HepG2 (cell line): Measurements from ENCODE around the gene BANP. TPM values are rescaled to one million over a fixed set of nuclear protein-coding genes. Genes with fewer than 3 reads are reported as not detected.

Experiments
- ATF7 ChIP-seq, 2 experiments: fragments of 450-650 bp in 1 of 2; sonication (generic) in 1 of 2; formaldehyde crosslinking in 1 of 2; IDR thresholded peaks; 2 replicates each; pipeline versions ENCODE4 v1.4.0 to v1.6.1; 2016 to 2020; ENCODE audit warnings: antibody characterized with exemption in 1 of 2, mild to moderate bottlenecking in 1 of 2, missing genetic modification reagents in 1 of 2
- CAMTA2 ChIP-seq: sonication (generic); formaldehyde crosslinking; IDR thresholded peaks from 2 replicates; pipeline ENCODE4 v1.4.0; 2020; ENCODE audit warnings: mild to moderate bottlenecking, missing genetic modification reagents, borderline replicate concordance
- CBX5 ChIP-seq: sonication (generic); formaldehyde crosslinking; IDR thresholded peaks from 2 replicates; pipeline ENCODE4 v1.4.0; 2020; ENCODE audit warnings: missing genetic modification reagents, borderline replicate concordance
- CHCHD3 ChIP-seq: sonication (generic); formaldehyde crosslinking; IDR thresholded peaks from 2 replicates; pipeline ENCODE4 v1.8.0; 2022; ENCODE audit warnings: mild to moderate bottlenecking, missing genetic modification reagents, moderate library complexity
- FOXJ3 ChIP-seq: sonication (generic); formaldehyde crosslinking; IDR thresholded peaks from 2 replicates; pipeline ENCODE4 v1.4.0; 2020; ENCODE audit warnings: missing genetic modification reagents, mild to moderate bottlenecking, borderline replicate concordance
- GLI4 ChIP-seq: sonication (generic); formaldehyde crosslinking; IDR thresholded peaks from 2 replicates; pipeline ENCODE4 v1.5.1; 2020; ENCODE audit warnings: missing genetic modification reagents, mild to moderate bottlenecking, moderate library complexity, borderline replicate concordance
- HDAC6 ChIP-seq: fragments of 200-600 bp; sonication (generic); IDR thresholded peaks from 2 replicates; pipeline ENCODE4 v1.7.0; 2017; ENCODE audit warnings: mild to moderate bottlenecking, antibody characterized with exemption, low read length, low read depth
- ISL2 ChIP-seq: sonication (generic); formaldehyde crosslinking; IDR thresholded peaks from 2 replicates; pipeline ENCODE4 v1.5.0; 2020; ENCODE audit warnings: missing genetic modification reagents
- KAT8 ChIP-seq: IDR thresholded peaks from 2 replicates; pipeline ENCODE4 v1.6.1; 2016; ENCODE audit warnings: missing genetic modification reagents, missing compliant biosample characterization
- MATR3 ChIP-seq: sonication (generic); formaldehyde crosslinking; IDR thresholded peaks from 2 replicates; pipeline ENCODE4 v1.4.0; 2020; ENCODE audit warnings: missing genetic modification reagents
- MLLT10 ChIP-seq: sonication (generic); formaldehyde crosslinking; IDR thresholded peaks from 2 replicates; pipeline ENCODE4 v1.4.0; 2020; ENCODE audit warnings: missing genetic modification reagents
- PHF21A ChIP-seq: sonication (generic); formaldehyde crosslinking; IDR thresholded peaks from 2 replicates; pipeline ENCODE4 v1.5.0; 2020; ENCODE audit warnings: mild to moderate bottlenecking, missing genetic modification reagents
- RFX5 ChIP-seq: IDR thresholded peaks from 2 replicates; pipeline ENCODE4 v1.6.1; 2011; ENCODE audit warnings: low read depth, low read length, improper control_type of control experiment
- TGIF2 ChIP-seq: IDR thresholded peaks from 2 replicates; pipeline ENCODE4 v1.6.1; 2016; ENCODE audit warnings: control low read depth, missing compliant biosample characterization
- ZNF33B ChIP-seq: sonication (generic); formaldehyde crosslinking; IDR thresholded peaks from 2 replicates; pipeline ENCODE4 v1.5.1; 2020; ENCODE audit warnings: mild to moderate bottlenecking, missing genetic modification reagents
- ZNF432 ChIP-seq: sonication (generic); formaldehyde crosslinking; IDR thresholded peaks from 2 replicates; pipeline ENCODE4 v1.5.0; 2020; ENCODE audit warnings: missing genetic modification reagents, mild to moderate bottlenecking, borderline replicate concordance
- ZNF652 ChIP-seq: IDR thresholded peaks from 2 replicates; pipeline ENCODE4 v1.6.1; 2016; ENCODE audit warnings: low read depth, borderline replicate concordance
- ZNF746 ChIP-seq: sonication (generic); formaldehyde crosslinking; IDR thresholded peaks from 2 replicates; pipeline ENCODE4 v1.8.0; 2022; ENCODE audit warnings: mild to moderate bottlenecking, missing genetic modification reagents
- ZNF792 ChIP-seq: IDR thresholded peaks from 2 replicates; pipeline ENCODE4 v1.6.1; 2016
- ZNF841 ChIP-seq: sonication (generic); formaldehyde crosslinking; IDR thresholded peaks from 2 replicates; pipeline ENCODE4 v1.8.1; 2023; ENCODE audit warnings: missing genetic modification reagents, borderline replicate concordance
- polyA plus RNA-seq, 8 experiments: library from polyadenylated mRNA; depleted of rRNA in 3 of 8; stranded (reverse) in 7 of 8; unstranded in 1 of 8; fragments of >200 nt; fragmentation: Illumina TruSeq in 4 of 8; extraction: Trizol in 4 of 8; gene quantifications; 2 replicates each; pipeline versions ENCODE4 v1.2.1 to v1.2.3, GENCODE V29; 2011 to 2016; ENCODE audit warnings: low read depth in 4 of 8, missing spikeins in 1 of 8, mixed read lengths in 1 of 8; ENCODE audit not compliant: insufficient read depth in 1 of 8
- total RNA-seq, 5 experiments: library from RNA; depleted of rRNA; stranded (reverse); fragments of >200 nt; fragmentation: Illumina TruSeq; extraction: Trizol; gene quantifications; 2 replicates each; pipeline ENCODE4 v1.2.3, GENCODE V29; 2016; ENCODE audit warnings: low read depth in 1 of 5
- TF ChIP-seq, protein P1 (sequence below): sonication (generic); formaldehyde crosslinking; IDR thresholded peaks from 2 replicates; pipeline ENCODE4 v1.4.0; 2020; ENCODE audit warnings: mild to moderate bottlenecking, low read depth, missing genetic modification reagents
- TF ChIP-seq, protein P2 (sequence below): sonication (generic); formaldehyde crosslinking; IDR thresholded peaks from 2 replicates; pipeline ENCODE4 v1.8.0; 2022; ENCODE audit warnings: missing genetic modification reagents, low read depth, mild to moderate bottlenecking, borderline replicate concordance
- TF ChIP-seq, protein P3 (sequence below): sonication (generic); formaldehyde crosslinking; IDR thresholded peaks from 2 replicates; pipeline ENCODE4 v1.4.0; 2020; ENCODE audit warnings: mild to moderate bottlenecking, missing genetic modification reagents
- TF ChIP-seq, protein P4 (sequence below): fragments of 450-650 bp; IDR thresholded peaks from 2 replicates; pipeline ENCODE4 v1.6.1; 2016

The BANP gene
- total and polyA plus RNA-seq, 2 of the 13 experiments (the other 11 are each of a cell fraction or from before 2014, with no cell fraction given) = 20.2 to 23.8 TPM

DNA sequence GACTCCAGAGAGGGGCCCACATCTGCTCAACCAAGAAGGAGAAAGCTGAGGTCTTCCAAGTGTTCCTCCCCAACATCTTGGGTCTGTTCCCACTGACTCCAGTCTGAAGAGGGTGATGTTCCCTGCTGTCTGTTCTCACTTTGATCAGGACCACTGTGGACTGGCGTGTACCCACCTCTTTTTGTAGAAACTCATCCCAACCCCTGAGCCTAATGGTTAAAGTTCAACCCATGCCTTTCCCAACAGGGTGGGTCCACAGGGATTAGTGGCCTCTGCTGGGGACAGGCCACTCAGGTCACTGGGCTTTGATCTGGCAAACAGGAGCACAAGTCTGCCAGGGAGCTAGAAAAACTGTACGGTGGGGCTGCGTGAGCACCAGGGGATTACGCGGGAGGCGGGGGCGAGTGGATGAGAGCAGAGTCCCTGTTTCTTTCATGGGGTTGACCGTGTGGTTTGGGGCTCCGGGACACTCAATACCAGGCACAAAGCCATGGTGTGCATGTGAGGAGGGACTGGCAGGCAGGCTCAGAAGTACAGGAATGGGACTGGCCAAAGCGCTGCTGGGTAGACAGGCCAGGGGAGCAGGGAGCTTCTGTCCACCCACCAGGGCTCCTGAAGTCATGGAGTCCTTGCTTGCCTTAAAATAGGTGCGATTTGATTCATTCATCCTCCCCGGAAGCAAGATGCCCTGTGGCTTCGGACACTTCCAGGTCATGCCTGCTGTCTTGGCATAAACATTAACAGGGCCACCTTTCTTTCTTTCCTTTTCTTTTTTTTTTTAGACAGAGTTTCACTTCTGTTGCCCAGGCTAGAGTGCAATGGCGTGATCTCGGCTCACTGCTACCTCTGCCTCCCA lies 14.6 kb upstream of the BANP start, which contains the start of gene CA5A (continued):
- TF ChIP-seq, protein P1, sequence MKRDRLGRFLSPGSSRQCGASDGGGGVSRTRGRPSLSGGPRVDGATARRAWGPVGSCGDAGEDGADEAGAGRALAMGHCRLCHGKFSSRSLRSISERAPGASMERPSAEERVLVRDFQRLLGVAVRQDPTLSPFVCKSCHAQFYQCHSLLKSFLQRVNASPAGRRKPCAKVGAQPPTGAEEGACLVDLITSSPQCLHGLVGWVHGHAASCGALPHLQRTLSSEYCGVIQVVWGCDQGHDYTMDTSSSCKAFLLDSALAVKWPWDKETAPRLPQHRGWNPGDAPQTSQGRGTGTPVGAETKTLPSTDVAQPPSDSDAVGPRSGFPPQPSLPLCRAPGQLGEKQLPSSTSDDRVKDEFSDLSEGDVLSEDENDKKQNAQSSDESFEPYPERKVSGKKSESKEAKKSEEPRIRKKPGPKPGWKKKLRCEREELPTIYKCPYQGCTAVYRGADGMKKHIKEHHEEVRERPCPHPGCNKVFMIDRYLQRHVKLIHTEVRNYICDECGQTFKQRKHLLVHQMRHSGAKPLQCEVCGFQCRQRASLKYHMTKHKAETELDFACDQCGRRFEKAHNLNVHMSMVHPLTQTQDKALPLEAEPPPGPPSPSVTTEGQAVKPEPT = no peak
- peak; percentile 83 for TF ChIP-seq ZNF746 (CRISPR knock-in tag)
- peak; percentile 88; the same call in 1 of the 2 replicates for TF ChIP-seq KAT8 (CRISPR knock-in tag)
- peak; percentile 25; the same call in 1 of the 2 replicates for TF ChIP-seq FOXJ3 (CRISPR knock-in tag)
- TF ChIP-seq GLI4 (CRISPR knock-in tag) = no peak; the same call in 1 of the 2 replicates
- TF ChIP-seq ZNF841 = no peak
- TF ChIP-seq ZNF792 (CRISPR knock-in tag) = peak; percentile 94
- TF ChIP-seq, protein P2, sequence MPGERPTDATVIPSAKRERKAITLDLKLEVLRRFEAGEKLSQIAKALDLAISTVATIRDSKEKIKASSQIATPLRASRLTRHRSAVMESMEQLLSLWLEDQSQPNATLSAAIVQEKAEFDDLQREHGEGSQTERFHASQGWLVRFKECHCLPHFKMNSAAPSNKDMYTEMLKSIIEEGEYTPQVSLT (CRISPR knock-in tag) = 0 out of 2 replicates have a peak, but pooled peaks have one; percentile 42
- no peak for TF ChIP-seq MATR3 (CRISPR knock-in tag)
- peak; percentile 89 for TF ChIP-seq TGIF2 (CRISPR knock-in tag)
- TF ChIP-seq, protein P3, sequence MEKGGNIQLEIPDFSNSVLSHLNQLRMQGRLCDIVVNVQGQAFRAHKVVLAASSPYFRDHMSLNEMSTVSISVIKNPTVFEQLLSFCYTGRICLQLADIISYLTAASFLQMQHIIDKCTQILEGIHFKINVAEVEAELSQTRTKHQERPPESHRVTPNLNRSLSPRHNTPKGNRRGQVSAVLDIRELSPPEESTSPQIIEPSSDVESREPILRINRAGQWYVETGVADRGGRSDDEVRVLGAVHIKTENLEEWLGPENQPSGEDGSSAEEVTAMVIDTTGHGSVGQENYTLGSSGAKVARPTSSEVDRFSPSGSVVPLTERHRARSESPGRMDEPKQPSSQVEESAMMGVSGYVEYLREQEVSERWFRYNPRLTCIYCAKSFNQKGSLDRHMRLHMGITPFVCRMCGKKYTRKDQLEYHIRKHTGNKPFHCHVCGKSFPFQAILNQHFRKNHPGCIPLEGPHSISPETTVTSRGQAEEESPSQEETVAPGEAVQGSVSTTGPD (CRISPR knock-in tag) = peak; percentile 87
- no peak for TF ChIP-seq MLLT10 (CRISPR knock-in tag)
- peak; percentile 90; the same call in 1 of the 2 replicates for TF ChIP-seq CBX5 (CRISPR knock-in tag)
- peak; percentile 67; the same call in 1 of the 2 replicates for TF ChIP-seq ZNF652 (CRISPR knock-in tag)
- TF ChIP-seq ISL2 (CRISPR knock-in tag) = peak; percentile 88
- no peak; the same call in 1 of the 2 replicates for TF ChIP-seq CAMTA2
- TF ChIP-seq ZNF33B (CRISPR knock-in tag) = no peak
- TF ChIP-seq, protein P4, sequence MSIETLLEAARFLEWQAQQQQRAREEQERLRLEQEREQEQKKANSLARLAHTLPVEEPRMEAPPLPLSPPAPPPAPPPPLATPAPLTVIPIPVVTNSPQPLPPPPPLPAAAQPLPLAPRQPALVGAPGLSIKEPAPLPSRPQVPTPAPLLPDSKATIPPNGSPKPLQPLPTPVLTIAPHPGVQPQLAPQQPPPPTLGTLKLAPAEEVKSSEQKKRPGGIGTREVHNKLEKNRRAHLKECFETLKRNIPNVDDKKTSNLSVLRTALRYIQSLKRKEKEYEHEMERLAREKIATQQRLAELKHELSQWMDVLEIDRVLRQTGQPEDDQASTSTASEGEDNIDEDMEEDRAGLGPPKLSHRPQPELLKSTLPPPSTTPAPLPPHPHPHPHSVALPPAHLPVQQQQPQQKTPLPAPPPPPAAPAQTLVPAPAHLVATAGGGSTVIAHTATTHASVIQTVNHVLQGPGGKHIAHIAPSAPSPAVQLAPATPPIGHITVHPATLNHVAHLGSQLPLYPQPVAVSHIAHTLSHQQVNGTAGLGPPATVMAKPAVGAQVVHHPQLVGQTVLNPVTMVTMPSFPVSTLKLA = peak; percentile 39; the same call in 1 of the 2 replicates
- peak; percentile 99 for TF ChIP-seq PHF21A (CRISPR knock-in tag)
- TF ChIP-seq RFX5 = no peak
- TF ChIP-seq ATF7 (IDR thresholded peaks at IDR 0.05) = no peak
- no peak; the same call in 1 of the 2 replicates for TF ChIP-seq ATF7 (CRISPR knock-in tag; IDR thresholded peaks at IDR 0.05)
- no peak for TF ChIP-seq ZNF432 (CRISPR knock-in tag)
- no peak for TF ChIP-seq CHCHD3 (CRISPR knock-in tag)
- TF ChIP-seq HDAC6 = no peak
